ENCODE results near the gene SDHB.

GRCh38 chr1:17069452-17070162 lies 15.8 kb upstream of the SDHB start:
- TF ChIP-seq CTCF (IDR thresholded peaks at IDR 0.05) (no peak), EZH2 (IDR thresholded peaks at IDR 0.05; ENCODE audit: borderline replicate concordance, insufficient read depth, low read depth, low read length, poor library complexity, severe bottlenecking) (no peak)

Data from B cell (primary cell).